GM19023 (cell line): ENCODE data around the gene IQSEC3.
"Not testable (repeated sequence)": the region's sequence is repeated elsewhere in the genome, so short reads cannot be mapped to it uniquely, and the experiment has no call there.

ENCODE experiments used
- ATAC-seq: cut with Tn5 transposase; IDR thresholded peaks from one replicate; pipeline ENCODE4 v1.9.1; 2021; ENCODE audit warnings: mild to moderate bottlenecking, moderate library complexity; ENCODE audit not compliant: unreplicated experiment

The IQSEC3 gene

DNA sequence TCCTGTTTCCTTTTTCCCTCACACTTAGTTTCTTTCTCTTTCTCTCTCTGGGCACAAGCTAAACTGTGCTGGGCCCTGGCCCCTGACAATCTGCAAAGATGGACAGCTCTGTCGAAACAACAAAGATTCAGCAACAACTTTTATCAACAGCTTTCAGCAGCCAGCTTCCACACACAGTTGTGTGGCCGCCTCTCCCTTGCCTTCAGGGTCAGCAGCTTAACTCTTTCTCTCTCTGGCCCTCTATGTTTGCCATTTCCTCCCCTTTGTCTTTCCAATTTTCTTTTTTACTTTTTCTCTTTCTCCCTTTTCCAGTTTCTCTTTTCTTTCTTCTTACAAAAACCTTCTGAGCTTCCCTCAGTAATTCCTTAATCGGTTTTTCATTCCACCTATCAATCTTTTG lies 43.3 kb downstream of the IQSEC3 start:
- ATAC-seq: no peak

DNA sequence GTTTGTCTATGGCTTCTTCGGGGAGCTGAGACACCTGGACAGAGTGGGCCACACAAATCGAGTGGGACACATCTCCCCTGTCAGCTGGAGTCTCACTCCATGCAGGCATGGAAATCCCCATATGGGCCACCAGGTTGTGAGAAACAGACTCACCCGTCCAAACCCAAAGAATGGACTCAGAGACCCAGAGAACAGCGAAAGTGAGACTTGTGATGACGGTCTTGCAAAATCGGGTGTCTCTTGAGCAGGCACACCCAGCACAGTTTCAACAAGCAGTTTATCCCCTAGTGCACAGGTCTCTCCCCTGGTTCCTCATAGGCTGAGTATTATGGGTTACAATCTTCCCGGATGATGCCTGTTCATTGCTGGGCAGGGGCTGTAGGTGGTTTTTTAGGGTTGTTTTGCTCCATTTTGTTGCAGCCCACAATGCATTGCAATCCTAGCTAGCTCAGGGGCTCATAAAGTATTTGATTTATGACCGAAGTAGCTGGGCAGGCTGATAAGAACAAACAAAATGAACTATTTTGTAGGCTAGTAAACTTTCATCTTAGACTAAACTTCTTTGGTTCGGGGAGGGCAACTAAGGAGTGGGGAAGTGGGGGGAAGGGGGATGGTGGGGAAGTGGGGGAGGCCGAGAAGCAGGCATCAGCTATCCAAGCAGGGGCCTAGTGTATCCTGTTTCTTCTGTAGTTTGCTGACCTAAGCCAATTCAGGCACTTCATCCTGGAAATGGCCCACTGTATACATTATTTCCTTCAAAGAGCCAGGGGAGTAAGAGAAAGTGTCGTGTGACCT lies 45.3 kb downstream of the IQSEC3 start:
- ATAC-seq: no peak

DNA sequence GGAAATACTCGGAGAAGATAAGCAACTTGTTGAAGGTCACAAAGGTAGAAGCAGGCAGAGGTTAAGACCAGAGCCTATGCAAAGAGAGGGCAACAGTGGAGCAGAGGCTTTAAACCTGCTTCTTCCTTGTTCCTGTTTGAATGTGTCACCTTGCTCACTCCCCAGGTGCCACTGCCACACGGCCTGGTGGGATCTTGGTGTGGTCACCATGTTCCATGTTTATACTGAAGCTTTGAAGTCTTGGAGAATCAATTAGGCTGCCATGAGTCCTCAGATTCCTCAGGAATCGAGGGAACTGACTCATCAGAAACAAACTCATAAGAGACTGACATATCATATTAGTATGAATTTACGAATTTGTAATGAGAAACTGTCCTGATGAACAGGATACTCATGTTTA lies 46.8 kb downstream of the IQSEC3 start:
- ATAC-seq: no peak

DNA sequence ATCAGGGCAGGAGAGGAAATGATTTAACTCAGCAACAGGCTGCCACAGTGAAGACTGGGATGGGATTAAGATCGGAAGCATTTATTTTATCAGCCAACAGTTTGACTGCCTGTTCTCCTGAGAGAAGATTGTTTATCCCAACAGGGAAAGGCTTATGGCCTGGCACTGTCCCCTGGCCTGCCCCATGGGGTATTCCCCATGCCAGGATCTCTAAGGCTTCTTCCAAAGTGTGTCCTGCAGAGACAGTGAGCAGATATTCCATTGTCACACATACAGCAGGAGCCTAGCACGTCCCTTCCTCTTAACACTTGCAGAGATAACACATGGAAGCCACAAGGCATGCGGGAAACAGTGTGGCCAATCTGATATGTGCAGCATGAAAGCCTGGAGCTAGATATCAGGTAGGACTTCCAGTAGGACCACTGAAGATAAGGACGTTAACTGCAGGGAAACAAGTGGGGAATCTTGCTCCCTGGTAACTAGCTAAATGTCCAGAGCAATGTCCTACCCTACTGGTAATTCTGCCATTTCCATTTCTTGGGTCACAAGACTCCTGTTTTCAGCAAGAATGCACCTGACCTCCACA lies 48.2 kb downstream of the IQSEC3 start:
- no peak for ATAC-seq

DNA sequence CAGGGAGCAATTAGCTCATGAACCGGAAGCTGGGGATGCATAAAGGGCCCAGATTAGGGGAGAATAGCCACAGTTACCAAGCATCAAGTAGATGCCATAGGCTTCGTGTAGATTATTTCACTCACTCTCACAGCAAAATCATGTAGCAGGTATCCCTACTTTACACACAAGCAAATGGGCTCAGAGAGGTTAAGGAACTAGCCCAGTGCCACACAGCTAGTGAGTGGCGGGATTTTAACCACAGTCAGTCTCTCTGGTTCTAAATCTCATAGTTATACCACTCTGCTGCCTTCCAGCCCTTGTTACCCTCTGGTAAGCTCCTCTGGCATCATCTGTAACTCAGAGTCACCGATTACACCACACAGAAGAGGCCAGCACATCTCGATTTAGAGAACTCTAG lies 49.0 kb downstream of the IQSEC3 start:
- ATAC-seq: no peak

DNA sequence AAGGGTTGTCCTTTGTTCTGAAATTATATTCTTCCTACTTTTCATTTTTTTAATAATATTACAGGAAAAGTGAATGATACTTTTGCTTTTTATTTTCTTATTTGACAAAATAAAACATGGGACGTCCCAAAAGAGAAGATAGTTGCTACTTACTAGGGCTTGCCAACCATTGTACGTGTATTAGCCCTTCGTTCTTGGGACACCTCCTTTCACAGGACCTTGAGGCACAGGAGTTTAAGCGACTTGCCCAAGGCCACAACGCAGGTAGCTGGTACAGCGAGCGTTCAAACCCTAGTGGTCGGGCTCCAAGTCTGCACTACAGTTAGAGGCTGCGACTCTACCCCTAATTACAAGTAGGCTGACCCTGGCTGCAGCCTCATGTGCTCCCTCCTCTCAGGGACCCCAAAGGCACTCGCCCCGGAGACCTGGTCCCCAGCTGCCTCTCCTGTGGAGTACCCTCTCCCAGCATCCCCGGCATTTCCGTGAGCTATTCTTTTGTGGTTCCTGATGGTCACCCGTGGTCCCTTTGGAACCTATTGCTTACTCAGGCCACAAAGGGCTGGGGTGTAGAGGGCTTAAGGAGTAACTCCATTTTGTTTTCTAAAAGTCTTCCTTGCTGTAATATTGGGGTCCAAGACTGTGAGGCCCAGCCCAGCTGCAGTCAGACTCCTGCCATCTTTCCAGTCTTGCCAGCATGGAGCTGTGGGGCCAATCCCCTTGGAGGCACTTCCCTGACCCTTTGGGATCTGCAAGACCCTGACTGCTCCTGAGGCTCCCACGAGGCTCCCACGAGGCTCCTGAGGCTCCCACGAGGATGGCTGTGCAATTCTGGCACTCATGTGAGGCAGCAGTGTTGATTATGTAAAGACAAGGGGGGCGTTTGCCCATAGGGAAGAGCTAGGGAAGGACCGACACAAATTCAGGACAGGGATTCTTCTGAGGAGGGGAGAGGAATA lies 49.7 kb downstream of the IQSEC3 start:
- no peak for ATAC-seq

DNA sequence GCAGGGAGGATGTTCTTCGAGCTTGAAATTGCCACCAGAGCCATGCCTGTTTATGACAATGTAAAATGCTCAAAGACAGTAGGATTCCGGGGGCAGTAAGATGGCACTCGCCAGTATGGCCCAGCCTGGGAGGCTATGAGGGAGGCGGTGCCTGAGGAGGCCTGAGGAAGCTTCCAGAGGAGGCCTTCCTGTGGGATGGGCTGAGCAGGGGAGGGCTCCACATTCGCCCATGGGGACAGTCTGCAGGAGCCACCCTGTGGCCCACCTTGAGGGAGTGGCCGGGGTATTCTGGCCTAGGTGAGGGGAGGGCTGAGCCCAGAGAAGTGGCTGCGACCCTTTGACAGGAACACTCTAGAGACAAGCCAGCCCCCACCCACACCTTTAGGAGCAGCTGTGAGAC lies 50.7 kb downstream of the IQSEC3 start:
- no peak for ATAC-seq

DNA sequence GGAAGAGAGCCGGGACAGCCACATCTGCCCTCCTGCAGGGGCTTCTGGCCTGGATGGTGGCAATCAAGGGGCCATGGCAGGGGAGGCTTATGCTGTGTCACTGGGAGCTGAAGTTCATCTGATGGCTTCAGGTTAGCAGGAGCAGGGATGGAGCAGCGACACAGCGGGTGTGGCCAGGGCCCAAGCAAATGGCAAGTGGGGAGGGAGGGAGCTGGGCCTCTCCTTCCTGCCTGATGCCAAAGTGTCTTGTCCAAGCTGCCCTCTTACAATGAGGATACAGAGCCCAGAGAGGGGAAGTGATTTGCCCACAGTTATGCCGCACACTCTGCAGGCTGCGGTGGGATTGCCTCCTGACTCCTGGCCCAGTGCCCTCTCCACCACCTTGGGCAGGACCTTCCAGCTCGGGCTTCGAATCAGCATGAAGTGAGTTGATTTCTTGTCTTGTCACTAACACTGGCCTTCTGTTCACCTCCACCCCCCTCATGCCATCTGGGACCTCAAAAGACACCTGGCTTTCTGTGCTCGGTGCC lies 51.3 kb downstream of the IQSEC3 start:
- no peak for ATAC-seq

DNA sequence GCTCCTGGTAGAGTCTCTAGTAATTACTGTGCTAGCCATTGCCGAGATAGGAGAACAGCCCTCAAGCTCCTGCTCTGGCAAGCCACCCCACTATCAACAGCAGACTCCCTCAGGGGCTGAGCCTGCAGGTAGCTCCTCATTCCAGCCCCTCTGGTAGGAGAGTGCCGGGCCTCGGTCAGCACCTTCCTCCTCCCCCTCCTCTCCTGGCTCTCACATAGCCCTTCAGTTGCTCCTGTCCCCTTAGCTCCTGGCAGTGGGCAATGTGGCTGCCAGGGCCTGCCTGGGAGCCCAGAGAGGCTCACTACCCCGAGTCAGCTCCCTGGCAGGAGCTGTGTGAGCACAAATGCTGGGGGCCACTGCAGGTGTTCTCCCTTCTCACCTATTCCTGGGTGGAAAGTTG lies 52.0 kb downstream of the IQSEC3 start:
- ATAC-seq: no peak

DNA sequence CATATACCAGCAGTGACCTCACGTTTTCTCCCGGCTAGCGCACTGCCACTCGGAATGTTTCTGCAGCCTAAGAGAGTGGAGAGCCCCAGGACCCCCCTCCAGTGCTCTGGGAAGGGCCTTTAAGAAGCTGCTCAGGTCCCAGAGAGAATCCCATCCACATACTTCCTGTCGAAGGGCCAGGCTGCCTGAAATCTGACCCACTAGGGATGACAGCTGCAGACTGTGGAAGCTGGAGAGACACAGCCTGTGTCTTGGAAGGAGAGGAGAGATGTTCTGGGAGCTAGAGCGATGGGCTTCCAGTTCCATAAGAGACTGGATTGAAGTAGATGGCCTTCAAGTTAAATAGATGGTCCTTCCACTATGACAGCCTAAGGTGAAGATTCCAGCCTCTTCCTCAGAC lies 54.4 kb downstream of the IQSEC3 start:
- no peak for ATAC-seq

DNA sequence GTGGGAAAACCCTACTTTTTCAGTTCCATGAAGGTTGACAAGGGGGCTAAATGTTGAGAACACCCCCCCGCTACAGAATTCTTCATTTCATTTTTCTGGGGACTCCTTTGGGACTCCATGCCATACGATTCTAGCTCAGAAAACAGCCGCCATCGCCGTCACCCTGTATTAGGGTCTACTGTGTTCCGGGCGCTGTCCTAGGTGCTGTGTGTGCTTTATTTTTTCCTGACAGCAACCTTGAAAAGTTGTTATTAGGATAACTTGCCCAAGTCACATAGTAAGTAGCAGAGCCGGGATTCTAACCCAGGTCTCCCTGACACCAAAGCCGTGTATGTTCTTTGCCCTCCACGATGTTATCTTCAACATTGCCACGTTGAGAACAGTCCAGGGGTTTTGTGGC lies 55.1 kb downstream of the IQSEC3 start:
- ATAC-seq: no peak

DNA sequence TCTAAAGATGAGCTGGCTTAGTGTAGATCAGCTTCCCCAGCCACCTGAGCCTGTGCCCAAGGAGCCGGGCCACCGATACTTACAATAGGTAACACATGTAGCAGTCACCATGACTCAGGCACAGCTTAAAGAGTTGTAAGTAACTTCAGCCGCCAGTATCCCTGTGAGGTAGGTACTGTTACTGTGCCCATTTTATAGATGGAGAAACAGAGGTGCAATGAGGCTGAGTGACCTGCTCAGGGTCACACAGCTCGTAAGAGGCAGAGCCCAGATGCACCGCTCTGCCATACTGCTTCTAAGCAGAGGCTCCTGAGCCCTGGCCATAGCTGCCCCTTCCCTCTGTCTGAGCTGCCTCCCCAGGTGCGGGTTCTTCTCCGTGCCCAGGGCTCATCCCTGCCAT lies 58.5 kb downstream of the IQSEC3 start:
- ATAC-seq: no peak

DNA sequence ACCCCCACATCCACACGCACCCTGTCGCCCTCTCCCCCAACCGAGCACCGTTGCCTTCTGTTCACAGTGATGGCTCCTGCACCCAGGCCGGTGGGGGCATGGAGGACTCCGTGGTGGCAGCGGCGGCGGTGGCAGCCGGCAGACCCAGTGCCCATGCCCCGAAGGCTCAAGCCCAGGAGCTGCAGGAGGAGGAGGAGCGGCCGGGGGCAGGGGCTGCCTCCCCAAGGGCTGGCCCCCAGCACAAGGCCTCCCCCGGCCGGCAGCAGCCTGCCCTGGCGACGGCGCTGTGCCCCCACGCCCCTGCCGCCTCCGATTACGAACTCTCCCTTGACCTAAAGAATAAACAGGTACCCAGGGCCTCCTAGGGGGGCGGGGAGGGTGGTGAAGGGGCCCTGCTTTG lies 59.0 kb downstream of the IQSEC3 start:
- no peak for ATAC-seq

DNA sequence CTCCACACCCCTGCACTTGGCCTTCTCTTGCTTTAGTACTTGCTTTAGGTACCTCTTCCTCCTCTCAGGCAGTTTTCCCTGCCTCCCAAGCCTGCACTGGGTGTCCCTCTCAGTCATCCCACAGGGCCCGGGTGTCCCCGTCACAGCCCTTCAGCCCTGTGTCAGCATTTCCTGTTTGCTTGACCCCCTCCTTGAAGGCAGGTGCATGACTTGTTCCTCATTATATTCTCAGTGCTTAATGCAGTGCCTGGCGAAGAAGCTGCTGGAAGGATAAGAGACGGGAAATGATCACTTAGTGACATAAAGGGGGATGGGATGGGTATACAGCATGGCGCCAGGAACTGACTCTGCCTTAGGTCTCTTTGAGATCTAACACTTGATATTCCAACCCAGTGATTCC lies 61.5 kb downstream of the IQSEC3 start:
- no peak for ATAC-seq

DNA sequence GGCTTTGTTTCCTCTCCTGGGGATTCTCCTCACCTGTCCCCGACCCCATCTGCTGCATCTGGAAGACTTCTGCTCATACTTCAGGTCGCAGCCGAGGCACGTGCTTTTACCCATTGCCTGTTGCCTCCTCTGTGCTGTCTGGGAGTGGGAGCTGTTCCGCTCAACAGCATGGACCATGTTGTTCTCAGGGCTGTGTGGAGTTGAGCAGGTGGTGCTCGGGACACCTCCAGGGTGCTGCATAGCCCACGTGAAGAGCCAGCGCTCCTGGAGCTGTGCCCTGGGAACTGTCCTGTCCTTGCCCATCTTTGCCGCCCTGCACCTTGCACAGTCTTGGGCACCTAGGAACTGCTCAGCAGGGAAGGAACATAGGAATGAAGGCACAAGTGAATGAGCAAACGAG lies 62.4 kb downstream of the IQSEC3 start:
- no peak for ATAC-seq

DNA sequence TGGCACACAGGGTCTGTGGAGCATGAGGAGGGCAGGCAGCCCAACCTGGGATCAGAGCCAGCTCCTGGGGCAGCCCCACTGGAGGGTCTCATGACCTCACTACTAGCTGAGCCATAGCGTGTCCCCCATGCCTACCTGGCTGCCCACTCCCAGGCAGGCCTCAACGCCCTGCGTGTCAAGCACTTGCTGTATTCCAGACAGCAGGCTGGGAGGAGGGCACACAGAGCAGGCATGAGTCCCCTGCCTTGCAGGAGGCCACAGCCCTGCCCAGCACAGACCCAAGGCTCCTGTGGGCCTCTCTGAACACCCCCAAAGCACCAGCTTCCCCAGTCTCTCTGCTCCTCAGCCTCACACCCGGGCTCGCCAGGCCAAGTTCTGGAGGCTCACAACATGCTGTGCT lies 64.0 kb downstream of the IQSEC3 start:
- no peak for ATAC-seq

DNA sequence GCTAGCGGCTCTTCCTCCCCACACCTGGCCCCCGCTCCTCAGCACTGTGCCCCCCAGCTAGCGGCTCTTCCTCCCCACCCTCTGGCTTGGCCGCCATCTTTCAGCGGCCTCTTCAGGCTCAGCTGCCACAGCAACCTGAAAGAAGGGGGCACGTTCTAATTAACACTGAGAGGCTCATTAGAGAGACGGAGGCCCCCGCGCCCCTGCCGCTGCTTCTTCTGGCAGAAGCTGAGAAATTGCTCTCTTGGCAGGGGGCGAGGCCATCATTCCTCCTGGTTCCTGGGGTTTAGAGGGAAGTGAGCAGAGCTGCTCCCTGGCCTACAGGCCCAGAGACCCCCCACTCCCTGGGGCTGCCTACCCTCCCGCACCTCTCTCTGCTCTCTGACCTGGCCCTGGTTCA lies 64.4 kb downstream of the IQSEC3 start:
- no peak for ATAC-seq

DNA sequence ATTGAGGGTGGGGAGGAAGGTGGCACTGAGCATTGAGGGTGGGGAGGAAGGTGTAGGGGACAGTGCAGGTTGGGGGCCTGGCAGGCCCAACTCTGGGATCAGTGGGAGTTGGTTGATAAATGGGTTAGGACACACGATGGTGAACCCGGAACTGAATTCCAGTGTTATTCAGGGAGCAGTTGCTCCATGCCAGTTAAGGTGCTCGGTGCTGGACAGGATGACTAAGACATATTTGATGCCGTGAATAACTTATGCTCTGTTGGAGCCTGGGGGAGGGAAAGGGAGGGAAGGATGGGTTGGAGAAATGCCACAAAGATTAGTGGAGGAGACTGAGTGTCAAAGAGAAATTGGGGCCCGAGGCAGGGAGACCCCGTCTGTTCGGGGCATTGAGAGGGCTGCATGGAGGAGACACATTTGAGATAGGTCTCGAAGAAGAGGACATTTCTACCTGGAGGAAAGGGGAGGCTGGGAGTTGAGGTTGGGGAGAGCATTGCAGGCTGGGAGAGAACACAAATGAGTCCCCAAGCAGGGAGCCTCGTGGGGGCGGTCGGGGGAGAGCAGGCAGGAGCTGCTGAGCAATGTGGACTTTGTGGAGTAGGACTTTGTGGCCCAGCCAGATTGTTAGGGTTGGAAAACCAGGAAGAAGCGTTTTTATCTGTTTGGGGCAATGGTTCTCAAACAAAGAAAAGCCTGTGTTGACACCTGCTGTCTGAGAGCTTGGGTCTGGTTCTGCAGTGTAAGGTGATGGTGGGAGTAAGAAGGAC lies 65.3 kb downstream of the IQSEC3 start:
- ATAC-seq: no peak

DNA sequence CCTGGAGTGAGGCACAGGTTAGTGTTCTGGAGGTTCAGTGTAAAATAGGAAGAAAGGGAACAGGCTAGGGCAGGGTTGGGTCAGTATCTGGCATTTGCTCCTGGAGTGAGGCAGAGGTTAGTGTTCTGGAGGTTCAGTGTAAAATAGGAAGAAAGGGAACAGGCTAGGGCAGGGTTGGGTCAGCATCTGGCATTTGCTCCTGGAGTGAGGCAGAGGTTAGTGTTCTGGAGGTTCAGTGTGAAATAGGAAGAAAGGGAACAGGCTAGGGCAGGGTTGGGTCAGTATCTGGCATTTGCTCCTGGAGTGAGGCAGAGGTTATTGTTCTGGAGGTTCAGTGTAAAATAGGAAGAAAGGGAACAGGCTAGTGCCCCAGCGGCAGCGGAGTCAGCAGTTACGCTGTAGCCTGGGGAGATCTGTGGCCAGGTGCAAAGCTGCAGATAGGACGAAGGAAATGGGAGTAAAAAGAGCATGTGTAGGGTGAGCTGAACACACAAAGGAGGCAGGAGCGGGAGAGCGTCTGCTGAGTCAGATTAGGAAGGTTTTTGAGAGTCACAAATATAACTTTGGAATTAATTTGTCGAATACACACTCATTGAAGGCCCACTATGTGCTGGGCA lies 67.2 kb downstream of the IQSEC3 start:
- not testable (repeated sequence) for ATAC-seq

DNA sequence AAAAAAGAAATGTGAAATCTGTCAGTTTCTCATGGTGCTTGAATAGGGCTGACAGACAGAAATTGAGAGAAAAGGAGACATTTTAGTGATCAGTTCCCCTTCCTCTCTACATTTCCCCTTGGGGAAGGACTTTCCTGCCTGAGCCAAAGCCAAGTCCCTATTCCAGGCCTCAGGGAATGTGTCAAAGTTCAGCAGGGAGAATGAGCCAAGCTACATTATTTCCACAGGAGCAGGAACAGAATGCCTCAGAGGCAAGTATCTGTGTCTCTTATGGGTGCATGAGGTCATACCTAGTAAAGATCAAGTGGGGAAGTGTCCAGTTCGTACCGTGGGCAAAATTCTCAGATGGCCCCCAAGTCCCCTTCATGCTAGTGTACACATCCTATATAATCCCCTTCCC lies 68.6 kb downstream of the IQSEC3 start:
- ATAC-seq: no peak
